ENCODE measurements around the gene PIEZO2.
A peak's percentile ranks its signal among the peaks of the same experiment; 100 is the strongest.
"Not testable (repeated sequence)": the region's sequence is repeated elsewhere in the genome, so short reads cannot be mapped to it uniquely, and the experiment has no call there.

The PIEZO2 gene

GRCh38 chr18:10971717-10972116 is 177.7 kb downstream of the PIEZO2 start:
- peak; percentile 44 for DNase-seq (ENCODE audit: low spot score)

- no peak for DNase-seq (ENCODE audit: low spot score)
Observed at GRCh38 chr18:10965119-10965518, 184.2 kb downstream of the PIEZO2 start.

GRCh38 chr18:10953672-10954071 is 195.7 kb downstream of the PIEZO2 start:
- DNase-seq (ENCODE audit: low spot score) = no peak

GRCh38 chr18:10951631-10952544 is 197.5 kb downstream of the PIEZO2 start:
- no peak for DNase-seq (ENCODE audit: low spot score)

GRCh38 chr18:10950876-10951630 is 198.3 kb downstream of the PIEZO2 start:
- no peak for DNase-seq (ENCODE audit: low spot score)

GRCh38 chr18:10950080-10950875 is 199.1 kb downstream of the PIEZO2 start:
- DNase-seq (ENCODE audit: low spot score) = no peak

- no peak for DNase-seq (ENCODE audit: low spot score)
Observed at GRCh38 chr18:10949655-10950054, 199.7 kb downstream of the PIEZO2 start.

GRCh38 chr18:10948421-10948820 is 200.9 kb downstream of the PIEZO2 start:
- no peak for DNase-seq (ENCODE audit: low spot score)

GRCh38 chr18:10946058-10946457 is 203.3 kb downstream of the PIEZO2 start:
- no peak for DNase-seq (ENCODE audit: low spot score)

GRCh38 chr18:10942998-10943397 is 206.4 kb downstream of the PIEZO2 start:
- DNase-seq (ENCODE audit: low spot score) = no peak

- DNase-seq (ENCODE audit: low spot score) = no peak
Observed at GRCh38 chr18:10939822-10940221, 209.5 kb downstream of the PIEZO2 start.

- no peak for DNase-seq (ENCODE audit: low spot score)
Observed at GRCh38 chr18:10937743-10938640, 211.4 kb downstream of the PIEZO2 start.

GRCh38 chr18:10936176-10937053 is 213.0 kb downstream of the PIEZO2 start:
- DNase-seq (ENCODE audit: low spot score) = no peak

- no peak for DNase-seq (ENCODE audit: low spot score)
Observed at GRCh38 chr18:10935588-10935987, 213.8 kb downstream of the PIEZO2 start.

GRCh38 chr18:10933648-10934047 is 215.7 kb downstream of the PIEZO2 start:
- DNase-seq (ENCODE audit: low spot score) = not testable (repeated sequence)

GRCh38 chr18:10930076-10930475 is 219.3 kb downstream of the PIEZO2 start:
- no peak for DNase-seq (ENCODE audit: low spot score)

- DNase-seq (ENCODE audit: low spot score) = no peak
Observed at GRCh38 chr18:10928772-10929373, 220.5 kb downstream of the PIEZO2 start.

- DNase-seq (ENCODE audit: low spot score) = no peak
Observed at GRCh38 chr18:10928011-10928771, 221.2 kb downstream of the PIEZO2 start.

All from hematopoietic multipotent progenitor cell treated with erythropoietin and hydrocortisone succinate and interleukin-3 and kit ligand, for 15 days (in vitro differentiated cells).